Activated CD8-positive, alpha-beta memory T cell treated with anti-CD3 and anti-CD28 coated beads, Interleukin-2, amount 10 ng/mL, durations not matched to agents 7 days and 5 days (primary cell): ENCODE results near the gene GATD1. TPM values are rescaled to one million over a fixed set of nuclear protein-coding genes. Genes with fewer than 3 reads are reported as not detected.

Experiments
- ATAC-seq: fragments of 150-1000 bp; cut with Tn5 transposase; one replicate; pipeline ENCODE4 v1.10.0; 2021; ENCODE audit warnings: moderate library complexity
- CTCF ChIA-PET: fragments of 350-600 bp; sonication (Branson Sonifier 250); formaldehyde crosslinking; loops from one replicate; lab custom pipeline; 2021; ENCODE audit warnings: antibody characterized with exemption; lab: Charles Lee
- DNase-seq: peaks from one replicate; pipeline ENCODE4 v3.0.0-alpha.2; 2020
- H3K27ac Mint-ChIP-seq: one replicate; pipeline ENCODE4 v1.8.0; 2021; ENCODE audit warnings: mild to moderate bottlenecking, mixed read lengths
- H3K27me3 Mint-ChIP-seq: one replicate; pipeline ENCODE4 v1.8.0; 2021; ENCODE audit warnings: mixed read lengths
- H3K36me3 Mint-ChIP-seq: one replicate; pipeline ENCODE4 v1.8.0; 2021; ENCODE audit warnings: mild to moderate bottlenecking, mixed read lengths
- H3K4me1 Mint-ChIP-seq: one replicate; pipeline ENCODE4 v1.8.0; 2021; ENCODE audit warnings: mixed read lengths
- H3K4me3 Mint-ChIP-seq: one replicate; pipeline ENCODE4 v1.8.0; 2021; ENCODE audit warnings: mild to moderate bottlenecking, moderate library complexity, mixed read lengths
- H3K9me3 Mint-ChIP-seq: one replicate; pipeline ENCODE4 v1.8.0; 2022; ENCODE audit warnings: low read depth, mixed read lengths
- total RNA-seq, 2 experiments: library from RNA; stranded (reverse); gene quantifications; one replicate each; pipeline ENCODE4 v1.2.3, GENCODE V29; 2021

Gene GATD1
- total RNA-seq, 2 experiments from 2014 or later, result 62.4 to 79.4 TPM

- H3K4me3 Mint-ChIP-seq, result no peak overlapping the region
- no peak overlapping the region for H3K27ac Mint-ChIP-seq
- DNase-seq, result no peak
- peaks cover 17% of the 10 kb centered on the region for H3K36me3 Mint-ChIP-seq
- no peaks in the 10 kb centered on the region for H3K27me3 Mint-ChIP-seq
- no peak for ATAC-seq
- CTCF ChIA-PET, result interaction anchor here (0.7 to 1.2 kb wide), 6 partner anchors 10 to 211 kb away, joined by 3 to 4 read pairs (median 4); no protein-coding TSS in a partner anchor
- H3K4me1 Mint-ChIP-seq, result peaks cover 2% of the 10 kb centered on the region
- no peaks in the 10 kb centered on the region for H3K9me3 Mint-ChIP-seq
Measured at GRCh38 chr11:765802-766091, 11.5 kb downstream of the GATD1 start.

- no peaks in the 10 kb centered on the region for H3K27me3 Mint-ChIP-seq
- H3K36me3 Mint-ChIP-seq, result peaks cover 18% of the 10 kb centered on the region
- no peak overlapping the region for H3K4me3 Mint-ChIP-seq
- CTCF ChIA-PET, result interaction anchor here (0.6 to 1.3 kb wide), 8 partner anchors 10 to 211 kb away, joined by 3 to 5 read pairs (median 4); no protein-coding TSS in a partner anchor
- no peaks in the 10 kb centered on the region for H3K9me3 Mint-ChIP-seq
- ATAC-seq, result peak; percentile 78
- no peak overlapping the region for H3K27ac Mint-ChIP-seq
- DNase-seq, result peak; percentile 78
- H3K4me1 Mint-ChIP-seq, result peaks cover 2% of the 10 kb centered on the region
Measured at GRCh38 chr11:765025-765801, 12.1 kb downstream of the GATD1 start.

GRCh38 chr11:764322-765024 lies 12.8 kb downstream of the GATD1 start:
- peaks cover 21% of the 10 kb centered on the region for H3K36me3 Mint-ChIP-seq
- H3K27me3 Mint-ChIP-seq, result no peaks in the 10 kb centered on the region
- no peak overlapping the region for H3K27ac Mint-ChIP-seq
- H3K4me1 Mint-ChIP-seq, result peaks cover 2% of the 10 kb centered on the region
- H3K4me3 Mint-ChIP-seq, result no peak overlapping the region
- ATAC-seq, result no peak
- no peak for DNase-seq
- CTCF ChIA-PET, result interaction anchor here (0.6 to 1.6 kb wide), 5 partner anchors 14 to 177 kb away, joined by 3 to 5 read pairs (median 3); no protein-coding TSS in a partner anchor
- H3K9me3 Mint-ChIP-seq, result no peaks in the 10 kb centered on the region

GRCh38 chr11:763549-764321 lies 13.6 kb downstream of the GATD1 start:
- H3K36me3 Mint-ChIP-seq, result peaks cover 23% of the 10 kb centered on the region
- CTCF ChIA-PET, result interaction anchor here (0.8 to 1.6 kb wide), 5 partner anchors 13 to 209 kb away, joined by 3 read pairs; no protein-coding TSS in a partner anchor
- H3K9me3 Mint-ChIP-seq, result no peaks in the 10 kb centered on the region
- DNase-seq (no peak), ATAC-seq (no peak)
- no peak overlapping the region for H3K4me3 Mint-ChIP-seq
- peaks cover 2% of the 10 kb centered on the region for H3K4me1 Mint-ChIP-seq
- H3K27ac Mint-ChIP-seq, result no peak overlapping the region
- H3K27me3 Mint-ChIP-seq, result no peaks in the 10 kb centered on the region

- H3K4me3 Mint-ChIP-seq, result no peak overlapping the region
- no peaks in the 10 kb centered on the region for H3K27me3 Mint-ChIP-seq
- CTCF ChIA-PET, result interaction anchor here (0.8 to 1.6 kb wide), 2 partner anchors 12 to 208 kb away, joined by 3 read pairs; no protein-coding TSS in a partner anchor
- peaks cover 25% of the 10 kb centered on the region for H3K36me3 Mint-ChIP-seq
- ATAC-seq (no peak), DNase-seq (no peak)
- peaks cover 2% of the 10 kb centered on the region for H3K4me1 Mint-ChIP-seq
- no peaks in the 10 kb centered on the region for H3K9me3 Mint-ChIP-seq
- no peak overlapping the region for H3K27ac Mint-ChIP-seq
Measured at GRCh38 chr11:763073-763463, 14.2 kb downstream of the GATD1 start.

GRCh38 chr11:762421-763072 lies 14.7 kb downstream of the GATD1 start:
- DNase-seq (no peak), ATAC-seq (no peak)
- CTCF ChIA-PET, result interaction anchor here (1.1 kb wide), 1 partner anchor 15 kb away, joined by 3 read pairs; the partner anchor contains the start of gene TALDO1

GRCh38 chr11:761526-762108 lies 15.7 kb downstream of the GATD1 start:
- no peak overlapping the region for H3K4me3 Mint-ChIP-seq
- no peak overlapping the region for H3K27ac Mint-ChIP-seq
- CTCF ChIA-PET, result interaction anchor here (1.1 to 1.2 kb wide), 2 partner anchors 14 to 31 kb away, joined by 3 read pairs; partner anchors contain the start of gene TALDO1
- no peaks in the 10 kb centered on the region for H3K27me3 Mint-ChIP-seq
- peaks cover 30% of the 10 kb centered on the region for H3K36me3 Mint-ChIP-seq
- ATAC-seq, result no peak
- DNase-seq, result no peak
- H3K9me3 Mint-ChIP-seq, result no peaks in the 10 kb centered on the region
- no peaks in the 10 kb centered on the region for H3K4me1 Mint-ChIP-seq

More at GRCh38 chr11:762421-763072, 14.7 kb downstream of the GATD1 start:
- Mint-ChIP-seq H3K4me1 (peaks cover 2% of the 10 kb centered on the region), H3K36me3 (peaks cover 27% of the 10 kb centered on the region), H3K27ac (no peak overlapping the region), H3K9me3 (no peaks in the 10 kb centered on the region), H3K4me3 (no peak overlapping the region), H3K27me3 (no peaks in the 10 kb centered on the region)

- H3K27me3 Mint-ChIP-seq, result no peaks in the 10 kb centered on the region
- no peaks in the 10 kb centered on the region for H3K9me3 Mint-ChIP-seq
- DNase-seq (no peak), ATAC-seq (no peak)
- no peaks in the 10 kb centered on the region for H3K4me1 Mint-ChIP-seq
- H3K4me3 Mint-ChIP-seq, result no peak overlapping the region
- CTCF ChIA-PET, result interaction anchor here (0.6 to 1.2 kb wide), 4 partner anchors 33 to 205 kb away, joined by 3 read pairs; no protein-coding TSS in a partner anchor
- H3K27ac Mint-ChIP-seq, result peak overlapping the region; percentile 43
- H3K36me3 Mint-ChIP-seq, result peaks cover 32% of the 10 kb centered on the region
Measured at GRCh38 chr11:760236-760635, 17.1 kb downstream of the GATD1 start.

GRCh38 chr11:749731-750130 lies 27.6 kb downstream of the GATD1 start:
- H3K27ac Mint-ChIP-seq, result peak overlapping the region; percentile 59
- CTCF ChIA-PET, result interaction anchor here (0.7 to 7.9 kb wide), 2 partner anchors 15 to 22 kb away, joined by 5 to 46 read pairs; no protein-coding TSS in a partner anchor
- DNase-seq, result no peak
- no peaks in the 10 kb centered on the region for H3K9me3 Mint-ChIP-seq
- peak overlapping the region; percentile 47 for H3K4me3 Mint-ChIP-seq
- peaks cover 2% of the 10 kb centered on the region for H3K36me3 Mint-ChIP-seq
- H3K4me1 Mint-ChIP-seq, result peaks cover 26% of the 10 kb centered on the region
- H3K27me3 Mint-ChIP-seq, result no peaks in the 10 kb centered on the region
- ATAC-seq, result no peak

- no peak for DNase-seq
- ATAC-seq, result peak; percentile 3
- Mint-ChIP-seq H3K9me3 (no peaks in the 10 kb centered on the region), H3K36me3 (peaks cover 2% of the 10 kb centered on the region), H3K4me3 (peak overlapping the region; percentile 84), H3K27ac (peak overlapping the region; percentile 80), H3K27me3 (no peaks in the 10 kb centered on the region), H3K4me1 (peaks cover 26% of the 10 kb centered on the region)
- CTCF ChIA-PET, result interaction anchor here (0.7 to 7.9 kb wide), 10 partner anchors 8 to 170 kb away, joined by 3 to 46 read pairs (median 5); no protein-coding TSS in a partner anchor
Measured at GRCh38 chr11:748007-748359, 29.3 kb downstream of the GATD1 start.

- DNase-seq (peak; percentile 89), ATAC-seq (peak; percentile 92)
- peaks cover 26% of the 10 kb centered on the region for H3K4me1 Mint-ChIP-seq
- CTCF ChIA-PET, result interaction anchor here (0.8 to 7.9 kb wide), 11 partner anchors 9 to 169 kb away, joined by 3 to 46 read pairs (median 4); no protein-coding TSS in a partner anchor
- H3K27ac Mint-ChIP-seq, result peak within 1 kb of the TSS; percentile 80
- H3K36me3 Mint-ChIP-seq, result peaks cover 2% of the 10 kb centered on the region
- H3K27me3 Mint-ChIP-seq, result no peaks in the 10 kb centered on the region
- no peaks in the 10 kb centered on the region for H3K9me3 Mint-ChIP-seq
- peak within 1 kb of the TSS; percentile 84 for H3K4me3 Mint-ChIP-seq
Measured at GRCh38 chr11:747158-748006, 29.9 kb downstream of the GATD1 start, which contains the start of gene TALDO1. Gene TALDO1, plus strand, starts transcription at chr11:747464. Its CDS starts 18 bp downstream, at chr11:747482.
